NCI-H748 (cell line): ENCODE results near the gene PRKCI.
"Not testable (repeated sequence)": the region's sequence is repeated elsewhere in the genome, so short reads cannot be mapped to it uniquely, and the experiment has no call there.

Experiments
- DNase-seq: peaks from one replicate; lab custom pipeline; 2025; ENCODE audit not compliant: unreplicated experiment; lab: John Stamatoyannopoulos, UW

The PRKCI gene

GRCh38 chr3:170278627-170279026 lies 56.4 kb downstream of the PRKCI start:
- DNase-seq, result no peak

DNA sequence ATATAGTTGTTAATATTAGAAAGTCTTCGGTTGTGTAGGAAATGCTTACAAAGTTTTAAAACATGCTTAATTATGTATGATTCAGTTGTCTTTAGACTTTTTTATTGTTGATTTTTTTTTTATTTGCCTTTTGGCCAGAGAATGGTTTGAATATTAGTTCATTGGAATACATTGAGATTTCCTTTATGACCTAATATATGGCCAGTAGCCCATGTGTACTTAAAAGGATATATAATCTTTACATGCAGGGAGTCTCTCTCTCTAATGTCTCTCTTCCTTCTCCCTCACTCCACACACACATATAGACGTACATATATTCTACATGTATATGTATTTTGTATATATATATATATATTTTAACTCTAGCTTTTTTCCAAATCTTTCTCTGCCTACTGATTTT lies 68.0 kb downstream of the PRKCI start:
- DNase-seq, result no peak

- DNase-seq, result no peak
These were observed 73.4 kb downstream of the PRKCI start for GRCh38 chr3:170295586-170295985.

DNA sequence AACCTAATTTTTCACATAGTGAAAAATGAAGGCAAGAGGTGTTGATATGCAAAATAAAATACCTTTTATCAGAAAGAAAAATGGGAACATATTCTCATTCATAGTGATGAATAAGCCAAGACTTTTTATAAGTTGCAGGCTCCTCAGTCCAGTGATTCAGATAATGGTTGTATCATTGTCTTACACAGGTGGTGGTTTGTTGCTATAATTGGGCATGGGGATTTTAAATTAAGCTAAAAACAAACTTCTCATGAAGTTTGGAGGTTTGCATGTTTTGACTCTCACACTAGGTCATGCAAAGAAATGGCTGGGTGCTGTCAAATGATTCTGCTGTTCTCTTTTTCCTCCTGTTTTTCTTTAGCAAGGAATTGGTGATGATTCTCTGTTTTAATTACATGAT lies 74.5 kb downstream of the PRKCI start:
- DNase-seq, result no peak

- peak; percentile 25 for DNase-seq
These were observed 79.2 kb downstream of the PRKCI start for GRCh38 chr3:170301405-170301804.

DNA sequence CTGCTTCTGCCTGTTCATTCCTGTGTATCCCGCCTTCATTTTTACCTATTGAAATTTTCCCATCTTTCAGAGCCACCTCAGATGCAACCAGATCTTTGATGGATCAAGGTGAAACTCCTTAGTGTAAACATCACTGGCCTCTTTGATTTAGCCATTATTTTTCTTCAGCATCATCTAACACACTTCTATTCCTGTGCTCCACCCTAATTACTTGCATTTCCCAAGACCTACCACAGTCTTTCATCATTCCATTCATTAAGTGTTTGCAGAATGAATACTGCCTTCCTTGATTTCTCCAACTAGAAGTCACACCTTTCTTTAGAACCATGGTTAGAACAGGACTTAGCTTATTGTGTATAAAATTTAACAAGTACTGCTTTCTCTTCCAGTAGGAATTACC lies 79.8 kb downstream of the PRKCI start:
- no peak for DNase-seq

DNA sequence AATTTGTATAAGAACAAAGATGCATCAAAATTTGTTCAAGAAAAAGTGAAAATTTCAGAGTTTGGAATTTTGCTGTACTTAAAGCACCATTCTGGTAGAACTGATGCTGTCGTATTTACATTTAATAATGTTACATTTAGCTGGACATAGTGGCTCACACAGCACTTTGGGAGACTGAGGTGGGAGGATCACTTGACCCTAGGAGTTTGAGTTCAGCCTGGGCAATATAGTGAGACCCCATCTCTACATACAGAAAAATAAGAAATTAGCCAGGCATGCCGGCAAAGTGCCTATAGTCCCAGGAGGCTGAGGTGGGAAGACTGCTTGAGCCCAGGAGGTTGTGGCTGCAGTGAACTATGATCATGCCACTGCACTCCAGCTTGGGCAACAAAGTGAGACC lies 83.8 kb downstream of the PRKCI start:
- no peak for DNase-seq

DNA sequence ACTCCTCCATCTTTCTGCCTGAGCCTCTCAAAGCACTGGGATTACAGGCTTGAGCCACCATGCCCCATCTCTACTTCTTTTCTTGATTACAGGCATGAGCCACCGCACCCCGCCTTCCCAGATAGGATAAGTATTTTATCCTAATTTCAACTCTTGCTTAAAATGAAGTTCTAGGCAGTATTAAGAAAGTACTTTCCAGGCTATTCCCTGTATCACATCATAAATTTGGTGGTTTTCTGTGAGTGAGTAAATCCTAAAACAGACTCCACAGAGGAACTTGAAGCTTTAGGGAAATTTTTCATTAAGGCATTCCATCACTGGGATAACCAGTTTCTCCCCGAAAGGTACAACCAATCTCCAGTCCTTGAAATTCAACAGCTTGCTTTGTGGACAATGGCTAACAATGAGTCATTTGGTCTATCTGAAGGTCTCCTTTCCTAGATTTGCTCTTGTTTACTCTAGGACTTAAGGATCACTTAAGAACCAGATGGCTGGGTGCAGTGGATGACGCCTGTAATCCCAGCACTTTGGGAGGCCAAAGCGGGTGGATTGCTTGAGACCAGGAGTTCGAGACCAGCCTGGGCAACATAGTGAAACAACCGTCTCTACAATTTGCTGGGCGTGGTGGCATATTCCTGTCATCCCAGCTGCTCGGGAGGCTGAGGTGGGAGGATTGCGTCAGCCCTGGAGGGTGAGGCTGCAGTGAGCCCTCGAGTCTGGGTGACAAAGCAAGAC lies 85.6 kb downstream of the PRKCI start:
- DNase-seq, result no peak

GRCh38 chr3:170309046-170309445 lies 86.8 kb downstream of the PRKCI start:
- no peak for DNase-seq

DNA sequence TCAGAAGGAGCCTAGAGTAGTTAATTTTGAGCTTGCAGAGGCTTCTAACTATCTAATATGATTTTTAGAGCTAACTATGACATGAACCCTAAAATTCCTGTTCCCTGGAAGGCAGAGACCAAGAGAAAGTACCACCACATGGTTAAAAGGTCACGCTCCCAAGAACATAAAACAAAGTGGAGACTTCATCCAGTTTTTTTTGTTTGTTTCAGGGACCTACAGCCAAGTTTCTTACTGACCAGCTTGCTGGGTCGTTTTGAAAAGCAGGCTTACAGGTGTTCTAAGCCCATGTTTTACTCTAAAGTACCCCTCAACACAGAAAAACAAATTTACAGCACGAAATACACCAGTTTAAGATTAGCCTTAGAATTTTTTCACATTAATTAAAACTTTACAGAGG lies 95.7 kb downstream of the PRKCI start:
- no peak for DNase-seq

- DNase-seq, result no peak
These were observed 98.4 kb downstream of the PRKCI start for GRCh38 chr3:170320461-170321121.

DNA sequence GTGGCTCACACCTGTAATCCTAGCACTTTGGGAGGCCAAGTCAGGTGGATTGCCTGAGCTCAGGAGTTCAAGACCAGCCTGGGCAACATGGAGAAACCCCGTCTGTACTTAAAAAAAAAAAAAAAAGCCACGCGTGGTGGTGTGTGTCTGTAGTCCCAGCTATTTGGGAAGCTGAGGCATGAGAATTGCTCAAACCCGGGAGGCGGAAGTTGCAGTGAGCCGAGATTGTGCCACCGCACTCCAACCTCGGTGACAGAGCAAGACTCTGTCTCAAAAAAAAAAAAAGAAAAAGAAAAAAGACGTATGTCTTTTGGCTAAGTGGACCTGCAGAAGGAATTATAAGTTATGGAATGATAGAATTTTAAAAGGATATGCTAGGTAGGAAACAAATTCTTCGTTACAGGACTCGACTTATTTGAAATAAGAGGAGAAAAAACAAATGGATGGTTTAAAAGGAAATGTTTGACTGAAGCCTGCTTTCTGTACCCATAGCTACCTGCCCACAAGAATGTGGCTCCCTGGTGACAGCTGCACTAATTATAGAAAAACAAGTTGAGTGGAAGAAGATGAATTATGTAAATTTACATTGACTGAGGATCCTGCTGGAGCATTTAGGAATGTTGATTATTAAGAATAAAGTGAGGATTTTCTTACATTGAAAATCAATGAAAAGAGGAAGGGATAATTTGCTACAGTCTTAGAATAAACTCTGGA lies 99.3 kb downstream of the PRKCI start:
- no peak for DNase-seq

GRCh38 chr3:170322566-170323269 lies 100.5 kb downstream of the PRKCI start:
- no peak for DNase-seq

DNA sequence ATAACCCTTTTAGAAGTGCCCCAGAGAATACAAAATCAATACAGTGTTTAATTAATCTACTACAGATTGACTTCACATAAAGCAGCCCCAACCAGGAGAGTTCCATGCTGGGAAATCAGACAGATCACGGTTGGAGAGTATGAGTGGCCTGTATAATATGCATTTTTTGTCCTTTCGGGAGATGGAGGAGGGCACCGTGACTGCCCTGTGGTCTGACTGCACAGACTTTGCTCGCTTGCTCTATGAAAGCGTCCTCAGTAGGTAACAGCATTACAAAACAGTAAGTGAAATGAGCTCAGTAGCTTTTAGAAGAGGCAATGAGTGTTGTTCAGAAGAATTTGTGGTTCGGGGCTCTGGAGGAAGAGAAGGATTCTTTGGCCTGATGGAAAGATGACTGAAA lies 101.1 kb downstream of the PRKCI start:
- no peak for DNase-seq

- no peak for DNase-seq
These were observed 102.7 kb downstream of the PRKCI start for GRCh38 chr3:170324962-170325361.

DNA sequence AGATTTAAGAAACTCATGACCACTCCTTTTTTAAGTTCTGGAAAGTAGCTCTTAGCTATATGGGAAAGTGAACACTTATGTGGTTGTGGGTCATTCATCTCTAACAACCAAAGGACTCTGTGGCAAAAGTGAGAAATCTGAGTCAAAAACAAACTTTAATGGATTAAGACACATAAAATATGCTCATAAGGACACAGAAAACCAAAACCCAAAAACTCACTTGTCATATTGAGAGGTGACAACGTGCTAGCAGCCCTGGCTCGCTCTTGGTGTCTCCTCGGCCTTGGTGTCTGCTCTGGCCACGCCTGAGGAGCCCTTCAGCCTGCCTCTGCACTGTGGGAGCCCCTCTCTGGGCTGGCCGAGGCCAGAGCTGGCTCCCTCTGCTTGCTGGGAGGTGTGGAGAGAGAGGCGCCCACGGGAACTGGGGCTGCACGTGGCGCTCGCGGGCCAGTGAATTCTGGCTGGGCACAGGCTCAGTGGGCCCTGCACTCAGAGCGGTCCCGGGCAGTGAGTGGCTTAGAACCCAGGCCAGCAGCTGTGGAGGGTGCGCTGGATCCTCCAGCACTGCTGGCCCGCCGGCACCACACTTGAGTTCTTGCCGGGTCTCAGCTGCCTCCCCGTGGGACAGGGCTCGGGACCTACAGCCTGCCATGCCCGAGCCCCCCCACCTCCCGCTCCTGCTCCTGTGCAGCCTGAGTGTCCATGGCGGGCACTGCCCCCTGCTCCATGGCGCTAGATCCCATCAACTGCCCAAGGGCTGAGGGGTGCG lies 105.0 kb downstream of the PRKCI start:
- DNase-seq, result no peak

GRCh38 chr3:170327868-170328548 lies 105.8 kb downstream of the PRKCI start:
- not testable (repeated sequence) for DNase-seq

- no peak for DNase-seq
These were observed 108.1 kb downstream of the PRKCI start for GRCh38 chr3:170330366-170330765.

DNA sequence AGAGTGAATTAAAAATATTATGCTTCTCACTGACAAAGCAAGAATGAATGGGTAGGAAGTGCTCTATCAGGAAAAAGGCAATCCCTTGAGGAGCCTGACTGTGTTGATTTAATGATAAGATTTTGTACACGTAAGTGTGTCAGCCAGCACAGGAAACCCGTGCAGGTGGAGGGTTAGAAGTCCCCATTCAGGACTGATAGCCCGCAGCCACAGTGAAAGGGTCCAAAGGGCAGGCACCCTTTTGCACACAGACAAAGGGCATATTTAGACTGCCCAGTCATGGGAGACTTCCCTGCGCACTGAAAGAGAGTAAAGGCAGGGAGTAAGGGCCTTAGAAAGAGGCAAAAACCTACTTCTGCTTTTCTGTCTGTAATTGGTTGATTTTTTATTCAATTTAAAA lies 108.9 kb downstream of the PRKCI start:
- no peak for DNase-seq

DNA sequence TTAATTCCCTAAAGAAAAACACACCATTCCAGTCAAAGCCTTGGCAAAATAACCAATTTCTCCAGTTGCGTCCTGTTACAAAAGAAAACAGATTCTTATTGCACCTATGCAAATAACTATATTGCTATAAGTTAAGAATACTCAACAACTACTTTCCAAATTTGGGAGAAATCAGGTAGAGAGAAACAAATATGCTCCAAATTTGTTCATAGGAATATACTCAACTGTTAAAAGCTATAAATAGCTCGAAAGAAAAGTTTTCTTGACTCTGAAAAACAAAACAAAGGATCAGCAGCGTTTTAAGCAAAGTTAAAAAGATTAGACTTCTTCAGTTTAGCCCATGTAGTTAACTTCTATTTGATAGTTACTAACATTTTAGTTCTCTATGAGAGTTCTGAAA lies 115.2 kb downstream of the PRKCI start:
- no peak for DNase-seq
